ENCODE results near the gene SP4. TPM values are rescaled to one million over a fixed set of nuclear protein-coding genes. Genes with fewer than 3 reads are reported as not detected.
"Not testable (repeated sequence)": the region's sequence is repeated elsewhere in the genome, so short reads cannot be mapped to it uniquely, and the experiment has no call there.

Gene SP4
- total RNA-seq, 8 experiments from 2014 or later, result 4.3 to 22.0 (median 20.7) TPM

DNA sequence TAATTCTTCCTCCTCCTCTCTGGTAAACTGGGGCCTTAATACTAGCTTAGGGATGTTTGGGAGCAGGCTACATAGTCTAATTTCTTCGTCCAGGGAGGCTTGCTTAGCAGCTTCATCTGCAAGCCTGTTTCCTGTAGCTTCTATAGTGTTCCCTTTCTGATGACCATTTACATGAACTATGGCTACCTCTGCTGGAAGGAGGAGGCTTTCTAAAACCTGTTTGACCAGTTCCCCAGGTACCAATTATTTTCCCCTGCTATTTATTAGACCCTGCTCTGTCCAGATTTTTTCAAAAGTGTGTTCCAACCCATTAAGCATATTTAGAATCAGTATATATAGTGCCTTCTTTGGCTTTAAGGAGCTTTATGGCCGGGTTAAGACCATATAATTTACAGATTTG lies 76.1 kb downstream of the SP4 start:
- WGBS, 10 experiments, result 60 to 100% (median 83%) methylated on average over 1 to 2 of the region's 2 CpGs; no CpG with 5 or more reads in 1 of the 10 experiments
- in situ Hi-C loops (cut with MboI; ENCODE audit: low pct_unique_long_range_greater_than_20kb in 2 of 9, low sequenced_read_pairs in 9 of 9, unreplicated experiment in 9 of 9), result loop anchor here in 3 of 9 experiments (25.0 kb wide), 2 partner anchors 242 to 717 kb away; partner anchors contain the start of gene SP8 (in 1 of the 3)
- Histone ChIP-seq H3K4me1 (replicated peaks in 1 of 2) (no peaks in the 10 kb centered on the region), H3K4me3 (no peak overlapping the region), H3K27ac (no peak overlapping the region)
- ATAC-seq (replicated peaks in 6 of 8), result no peak

DNA sequence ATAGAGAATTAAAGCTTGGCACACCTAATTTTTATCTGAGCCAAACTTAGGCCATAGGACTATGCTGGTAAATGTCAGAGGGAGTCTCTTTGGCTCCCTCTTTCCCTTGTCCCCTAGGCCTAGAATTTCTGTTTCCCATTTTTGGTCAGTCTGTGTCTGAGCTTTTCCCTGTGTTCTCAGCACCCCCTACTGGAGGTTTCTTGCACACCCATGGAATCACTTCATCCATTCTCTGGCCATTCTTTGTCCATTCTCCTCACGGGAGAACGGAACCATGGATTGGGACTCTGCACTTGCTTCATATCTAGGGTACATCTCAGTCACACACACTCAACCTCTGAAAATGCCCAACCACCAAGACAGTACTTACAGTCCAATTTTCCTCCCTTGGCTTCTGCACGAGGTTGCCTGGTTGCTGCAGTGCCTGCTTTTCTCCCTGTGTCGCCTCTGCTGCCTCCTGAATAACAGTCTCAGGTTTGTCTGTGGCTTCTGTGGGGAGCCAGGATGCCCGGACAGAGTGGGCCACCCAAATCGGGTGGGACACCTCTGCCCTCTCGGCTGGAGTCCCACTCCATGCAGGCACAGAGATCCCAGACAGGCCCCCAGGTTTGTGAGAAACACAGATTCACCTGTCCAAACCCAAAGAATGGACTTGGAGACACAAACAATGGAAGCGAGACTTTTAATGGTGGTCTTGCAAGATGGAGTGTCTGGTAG lies 79.9 kb downstream of the SP4 start:
- Histone ChIP-seq H3K4me1 (replicated peaks in 1 of 2) (no peaks in the 10 kb centered on the region), H3K4me3 (no peak overlapping the region), H3K27ac (no peak overlapping the region)
- WGBS, 10 experiments, result 17 to 100% (median 92%) methylated on average over 1 to 5 of the region's 8 CpGs; no CpG with 5 or more reads in 1 of the 10 experiments
- peak in 3 of 8 experiments; percentile 72 to 88 (median 76) for ATAC-seq (replicated peaks in 6 of 8)
- in situ Hi-C loops (cut with MboI; ENCODE audit: low pct_unique_long_range_greater_than_20kb in 2 of 9, low sequenced_read_pairs in 9 of 9, unreplicated experiment in 9 of 9), result loop anchor here in 3 of 9 experiments (25.0 kb wide), 2 partner anchors 245 to 720 kb away; partner anchors contain the start of gene SP8 (in 1 of the 3)

DNA sequence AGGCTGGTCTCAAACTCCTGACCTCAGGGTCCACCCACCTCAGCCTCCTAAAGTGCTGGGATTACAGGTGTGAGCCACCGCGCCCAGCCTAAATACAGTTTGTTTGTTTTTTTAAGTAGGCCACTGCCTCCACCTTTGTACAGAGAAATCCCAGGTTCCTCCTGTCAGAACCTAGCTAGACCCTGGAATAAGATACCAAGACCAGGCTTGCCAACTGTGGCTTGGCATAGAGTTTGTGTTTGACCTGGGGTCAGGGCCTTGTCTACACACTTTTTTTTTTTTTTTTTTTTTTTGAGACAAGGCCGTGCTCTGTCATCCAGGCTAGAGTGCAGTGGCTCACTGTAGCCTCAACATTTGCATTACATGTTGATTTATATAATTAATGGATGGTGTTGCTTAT lies 80.7 kb downstream of the SP4 start:
- Histone ChIP-seq H3K27ac (no peak overlapping the region), H3K4me1 (replicated peaks in 1 of 2) (no peaks in the 10 kb centered on the region), H3K4me3 (no peak overlapping the region)
- WGBS, 10 experiments, result 90 to 100% (median 100%) methylated on average over 1 to 2 of the region's 3 CpGs; no CpG with 5 or more reads in 4 of the 10 experiments
- in situ Hi-C loops (cut with MboI; ENCODE audit: low pct_unique_long_range_greater_than_20kb in 2 of 9, low sequenced_read_pairs in 9 of 9, unreplicated experiment in 9 of 9), result loop anchor here in 3 of 9 experiments (25.0 kb wide), 2 partner anchors 246 to 721 kb away; partner anchors contain the start of gene SP8 (in 1 of the 3)
- no peak for ATAC-seq (replicated peaks in 6 of 8)

DNA sequence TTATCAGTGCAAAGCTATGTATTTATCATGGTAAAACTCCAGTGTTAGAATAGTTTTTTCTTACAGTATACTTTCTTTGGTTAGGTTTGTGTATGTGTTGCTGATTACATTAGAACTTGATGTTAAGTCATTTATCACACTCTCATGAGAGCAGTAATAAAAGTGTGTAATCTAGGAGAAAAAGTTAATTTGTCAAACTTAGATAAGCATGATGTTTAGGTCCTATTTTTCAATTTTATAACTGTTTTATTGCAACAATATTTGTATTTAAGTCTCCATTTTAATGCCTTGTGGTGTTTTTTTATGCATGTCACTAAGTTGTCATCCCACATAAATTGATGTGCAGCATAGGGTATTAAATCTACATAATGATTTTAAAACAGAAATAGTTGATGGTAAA lies 86.2 kb downstream of the SP4 start:
- peaks cover 0 to 5% of the 10 kb centered on the region in 2 donors for H3K4me1 ChIP-seq (replicated peaks in 1 of 2)
- ATAC-seq (replicated peaks in 6 of 8), result no peak
- H3K4me3 ChIP-seq, result no peak overlapping the region
- no peak overlapping the region for H3K27ac ChIP-seq
- in situ Hi-C loops (cut with MboI; ENCODE audit: low pct_unique_long_range_greater_than_20kb in 2 of 9, low sequenced_read_pairs in 9 of 9, unreplicated experiment in 9 of 9), result loop anchor here in 3 of 9 experiments (25.0 kb wide), 2 partner anchors 252 to 727 kb away; partner anchors contain the start of gene SP8 (in 1 of the 3)

DNA sequence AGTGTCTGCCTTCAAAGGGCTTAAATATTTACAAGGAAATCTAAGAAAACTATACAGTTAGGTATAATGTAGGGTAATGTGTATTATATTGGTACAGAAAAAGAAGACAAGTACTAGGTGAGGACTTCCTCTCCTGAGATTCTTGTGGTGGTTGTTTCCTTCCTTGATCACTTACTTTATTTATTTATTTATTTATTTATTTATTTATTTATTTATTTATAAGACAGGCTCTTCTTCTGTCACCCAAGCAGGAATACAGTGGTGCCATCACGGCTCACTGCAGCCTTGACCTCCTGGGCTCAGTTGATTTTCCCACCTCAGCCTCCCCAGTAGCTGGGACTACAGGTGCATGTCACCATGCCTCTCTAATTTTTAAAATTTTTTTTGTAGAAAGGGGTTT lies 96.8 kb downstream of the SP4 start:
- no peak for ATAC-seq (replicated peaks in 6 of 8)

DNA sequence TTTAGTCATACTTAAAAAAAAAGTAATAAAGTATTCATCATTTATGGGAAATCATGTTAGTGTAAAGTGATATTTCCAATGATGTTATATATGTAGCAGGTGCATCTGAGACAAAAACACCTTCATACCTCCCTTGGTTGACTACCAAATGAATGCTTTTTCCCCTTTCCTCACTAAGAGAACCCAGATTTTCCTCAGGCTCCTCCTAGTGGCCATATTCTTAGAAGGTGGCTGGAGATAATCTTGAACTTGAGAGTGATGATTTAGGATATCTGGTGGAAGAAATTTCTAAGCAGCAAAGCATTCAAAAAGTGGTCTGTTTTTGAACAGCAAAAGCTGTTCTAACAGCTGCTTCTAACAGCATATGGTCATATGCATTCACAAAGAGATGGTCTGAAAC lies 98.1 kb downstream of the SP4 start:
- no peak overlapping the region for H3K27ac ChIP-seq
- in situ Hi-C loops (cut with MboI; ENCODE audit: low pct_unique_long_range_greater_than_20kb in 2 of 9, low sequenced_read_pairs in 9 of 9, unreplicated experiment in 9 of 9), result no loop called here
- no peak for ATAC-seq (replicated peaks in 6 of 8)

More for the DNA sequence above, 96.8 kb downstream of the SP4 start:
- in situ Hi-C loops (cut with MboI; ENCODE audit: low pct_unique_long_range_greater_than_20kb in 2 of 9, low sequenced_read_pairs in 9 of 9, unreplicated experiment in 9 of 9), result loop anchor here in 3 of 9 experiments (25.0 kb wide), 2 partner anchors 262 to 737 kb away; partner anchors contain the start of gene SP8 (in 1 of the 3)
- 40 to 100% (median 82%) methylated on average over 1 of the region's 1 CpG; no CpG with 5 or more reads in 2 of the 10 experiments for WGBS, 10 experiments
- Histone ChIP-seq H3K4me1 (replicated peaks in 1 of 2) (no peaks in the 10 kb centered on the region), H3K4me3 (no peak overlapping the region), H3K27ac (no peak overlapping the region)

DNA sequence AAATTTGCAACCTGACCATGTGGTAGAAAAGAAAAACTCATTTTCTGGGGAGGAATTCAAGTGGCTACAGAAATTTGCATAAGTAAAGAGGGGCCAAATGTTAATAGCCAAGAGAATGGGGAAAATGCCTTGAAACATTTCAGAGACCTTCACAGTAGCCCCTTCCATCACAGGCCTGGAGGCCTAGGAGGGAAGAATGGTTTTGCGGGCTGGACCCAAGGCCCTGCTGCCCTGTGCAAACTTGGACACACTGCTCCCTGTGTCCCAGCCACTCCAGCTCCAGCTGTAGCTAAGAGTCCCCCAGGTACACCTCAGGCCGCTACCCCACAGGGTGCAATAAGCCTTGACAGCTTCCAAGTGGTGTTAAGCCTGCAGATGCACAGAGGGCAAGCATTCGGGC lies 98.6 kb downstream of the SP4 start:
- Histone ChIP-seq H3K4me3 (no peak overlapping the region), H3K4me1 (replicated peaks in 1 of 2) (no peaks in the 10 kb centered on the region), H3K27ac (no peak overlapping the region)
- ATAC-seq (replicated peaks in 6 of 8), result no peak
- 0 to 100% (median 100%) methylated on average over 1 of the region's 3 CpGs; no CpG with 5 or more reads in 5 of the 10 experiments for WGBS, 10 experiments
- in situ Hi-C loops (cut with MboI; ENCODE audit: low pct_unique_long_range_greater_than_20kb in 2 of 9, low sequenced_read_pairs in 9 of 9, unreplicated experiment in 9 of 9), result no loop called here

More for the DNA sequence above, 98.1 kb downstream of the SP4 start:
- Histone ChIP-seq H3K4me1 (replicated peaks in 1 of 2) (no peaks in the 10 kb centered on the region), H3K4me3 (no peak overlapping the region)

DNA sequence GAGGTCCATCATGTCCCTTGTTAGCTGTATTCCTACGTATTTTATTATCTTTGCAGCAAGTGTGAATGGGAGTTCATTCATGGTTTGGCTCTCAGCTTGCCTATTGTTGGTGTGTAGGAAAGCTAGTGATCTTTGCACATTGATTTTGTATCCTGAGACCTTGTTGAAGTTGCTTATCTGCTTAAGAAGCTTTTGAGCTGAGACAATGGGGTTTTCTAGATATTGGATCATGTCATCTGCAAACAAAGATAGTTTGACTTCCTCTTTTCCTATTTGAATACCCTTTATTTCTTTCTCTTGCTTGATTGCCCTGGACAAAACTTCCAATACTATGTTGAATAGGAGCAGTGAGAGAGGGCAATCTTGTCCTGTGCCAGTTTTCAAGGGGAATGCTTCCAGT lies 104.6 kb downstream of the SP4 start:
- H3K4me3 ChIP-seq; ATAC-seq (replicated peaks in 6 of 8); H3K27ac ChIP-seq; H3K4me1 ChIP-seq (replicated peaks in 1 of 2); in situ Hi-C loops (cut with MboI; ENCODE audit: low pct_unique_long_range_greater_than_20kb in 2 of 9, low sequenced_read_pairs in 9 of 9, unreplicated experiment in 9 of 9): not testable (repeated sequence)
- 0 to 92% (median 25%) methylated on average over 1 of the region's 1 CpG; no CpG with 5 or more reads in 4 of the 10 experiments for WGBS, 10 experiments

DNA sequence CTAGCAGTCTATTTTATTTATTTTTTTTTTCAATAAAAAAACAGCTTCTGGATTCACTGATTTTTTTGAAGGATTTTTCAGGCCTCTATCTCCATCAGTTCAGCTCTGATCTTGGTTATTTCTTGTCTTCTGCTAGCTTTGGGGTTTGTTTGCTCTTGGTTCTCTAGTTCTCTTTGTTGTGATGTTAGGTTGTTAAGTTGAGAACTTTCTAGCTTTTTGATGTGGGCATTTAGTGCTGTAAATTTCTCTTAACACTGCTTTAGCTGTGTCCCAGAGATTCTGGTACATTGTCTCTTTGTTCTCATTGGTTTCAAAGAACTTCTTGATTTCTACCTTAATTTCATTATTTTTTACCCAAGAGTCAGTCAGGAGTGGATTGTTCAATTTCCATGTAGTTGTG lies 105.8 kb downstream of the SP4 start:
- ATAC-seq (replicated peaks in 6 of 8); H3K27ac ChIP-seq; H3K4me3 ChIP-seq; in situ Hi-C loops (cut with MboI; ENCODE audit: low pct_unique_long_range_greater_than_20kb in 2 of 9, low sequenced_read_pairs in 9 of 9, unreplicated experiment in 9 of 9); H3K4me1 ChIP-seq (replicated peaks in 1 of 2): not testable (repeated sequence)

DNA sequence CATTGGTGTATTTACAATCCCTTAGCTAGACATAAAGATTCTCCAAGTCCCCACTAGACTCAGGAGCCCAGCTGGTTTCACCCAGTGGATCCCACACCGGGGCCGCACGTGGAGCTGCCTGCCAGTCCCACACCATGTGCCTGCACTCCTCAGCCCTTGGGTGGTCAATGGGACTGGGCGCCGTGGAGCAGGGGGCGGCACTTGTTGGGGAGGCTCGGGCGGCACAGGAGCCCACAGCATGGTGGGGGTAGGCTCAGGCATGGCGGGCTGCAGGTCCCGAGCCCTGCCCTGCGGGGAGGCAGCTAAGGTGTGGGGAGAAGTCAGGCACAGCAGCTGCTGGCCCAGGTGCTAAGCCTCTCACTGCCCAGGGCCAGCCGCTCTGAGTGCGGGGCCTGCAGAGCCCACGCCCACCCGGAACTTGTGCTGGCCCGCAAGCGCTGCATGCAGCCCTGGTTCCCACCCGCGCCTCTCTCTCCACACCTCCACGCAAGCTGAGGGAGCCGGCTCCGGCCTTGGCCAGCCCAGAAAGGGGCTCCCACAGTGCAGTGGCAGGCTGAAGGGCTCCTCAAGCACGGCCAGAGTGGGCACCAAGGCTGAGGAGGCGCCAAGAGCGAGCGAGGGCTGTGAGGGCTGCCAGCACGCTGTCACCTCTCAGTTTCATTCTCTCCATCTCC lies 108.7 kb downstream of the SP4 start:
- 69 to 100% (median 94%) methylated on average over 1 to 9 of the region's 27 CpGs; no CpG with 5 or more reads in 7 of the 10 experiments for WGBS, 10 experiments

DNA sequence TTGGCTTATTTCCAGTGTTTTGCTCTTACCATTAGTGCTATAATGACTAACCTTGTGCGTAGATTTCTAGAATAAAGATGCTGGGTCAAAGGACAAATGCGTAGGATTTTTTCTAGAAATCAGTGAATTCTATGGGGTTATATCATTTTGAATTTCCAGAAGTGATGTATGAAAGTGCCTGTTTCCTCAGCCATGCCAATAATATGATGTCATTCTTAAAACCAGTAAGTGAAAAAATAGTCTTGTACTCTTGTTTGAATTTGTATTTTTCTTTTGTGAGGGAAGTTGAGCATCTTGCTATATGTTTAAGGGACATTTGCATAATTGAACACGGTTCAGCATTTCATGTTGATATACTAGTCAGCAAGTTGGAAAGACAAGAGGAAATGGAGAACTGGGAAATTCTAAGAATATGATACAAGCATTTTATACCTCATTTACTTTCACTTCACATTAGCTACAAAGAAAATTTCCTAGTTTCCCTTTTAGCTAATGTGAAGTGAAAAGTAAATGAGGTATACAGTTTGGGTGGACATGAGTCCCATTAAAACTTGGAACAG lies 111.1 kb downstream of the SP4 start:
- H3K4me1 ChIP-seq (replicated peaks in 1 of 2), result no peaks in the 10 kb centered on the region
- in situ Hi-C loops (cut with MboI; ENCODE audit: low pct_unique_long_range_greater_than_20kb in 2 of 9, low sequenced_read_pairs in 9 of 9, unreplicated experiment in 9 of 9), result no loop called here
- no peak overlapping the region for H3K4me3 ChIP-seq
- WGBS, 10 experiments, result 29 to 100% (median 81%) methylated on average over 1 to 3 of the region's 3 CpGs
- H3K27ac ChIP-seq, result no peak overlapping the region
- no peak for ATAC-seq (replicated peaks in 6 of 8)

More for the DNA sequence above, 108.7 kb downstream of the SP4 start:
- ATAC-seq (replicated peaks in 6 of 8); H3K27ac ChIP-seq; in situ Hi-C loops (cut with MboI; ENCODE audit: low pct_unique_long_range_greater_than_20kb in 2 of 9, low sequenced_read_pairs in 9 of 9, unreplicated experiment in 9 of 9); H3K4me1 ChIP-seq (replicated peaks in 1 of 2); H3K4me3 ChIP-seq: not testable (repeated sequence)

DNA sequence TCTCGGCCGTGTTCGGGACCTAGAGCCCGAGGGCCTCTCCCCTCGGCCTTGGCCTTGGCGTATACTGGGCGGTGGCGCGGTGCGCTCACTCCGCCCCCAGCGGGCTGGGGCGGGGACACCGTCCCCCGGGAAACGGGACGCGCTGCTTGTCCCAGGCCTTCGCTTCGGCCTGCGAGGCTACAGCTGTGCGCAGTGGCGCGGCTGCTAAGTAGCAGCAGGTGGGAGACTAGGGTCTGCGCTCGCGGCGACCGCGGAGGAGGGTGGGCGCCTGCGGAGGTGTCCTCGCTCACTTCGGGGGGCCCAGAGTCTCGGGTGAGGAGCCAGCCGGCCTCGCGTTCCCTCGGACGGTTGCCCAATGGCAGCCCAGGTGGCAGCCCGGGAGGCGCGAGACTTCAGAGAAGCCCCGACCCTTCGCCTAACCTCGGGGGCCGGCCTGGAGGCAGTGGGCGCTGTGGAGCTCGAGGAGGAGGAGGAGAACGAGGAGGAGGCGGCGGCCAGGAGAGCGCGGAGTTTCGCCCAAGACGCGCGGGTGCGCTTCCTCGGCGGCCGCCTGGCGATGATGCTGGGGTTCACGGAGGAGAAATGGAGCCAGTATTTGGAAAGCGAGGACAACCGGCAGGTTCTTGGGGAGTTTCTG lies 115.1 kb downstream of the SP4 start, which contains the start of gene DNAH11:
Gene DNAH11, plus strand, starts transcription at position 149 of the 637 bp plus-strand sequence. Its CDS starts 207 bp downstream, at position 356.
- 1 to 7% (median 6%) methylated on average over 3 to 21 of the region's 66 CpGs; no CpG with 5 or more reads in 7 of the 10 experiments for whole genome bisulfite sequencing, 10 experiments
- Histone ChIP-seq H3K27ac (no peak within 1 kb of the TSS), H3K4me3 (peak within 1 kb of the TSS; percentile 37 to 49 (median 43)), H3K4me1 (replicated peaks in 1 of 2) (no peaks in the 10 kb centered on the region)
- ATAC-seq (replicated peaks in 6 of 8), result peak; percentile 96 to 99 (median 98)
- in situ Hi-C loops (cut with MboI; ENCODE audit: low pct_unique_long_range_greater_than_20kb in 2 of 9, low sequenced_read_pairs in 9 of 9, unreplicated experiment in 9 of 9), result no loop called here
